ENCODE data around the gene RAP1A. TPM values are rescaled to one million over a fixed set of nuclear protein-coding genes. Genes with fewer than 3 reads are reported as not detected.

RAP1A gene
- total and polyA plus RNA-seq, 12 donors = 64.2 to 120 (median 99.7) TPM

DNA sequence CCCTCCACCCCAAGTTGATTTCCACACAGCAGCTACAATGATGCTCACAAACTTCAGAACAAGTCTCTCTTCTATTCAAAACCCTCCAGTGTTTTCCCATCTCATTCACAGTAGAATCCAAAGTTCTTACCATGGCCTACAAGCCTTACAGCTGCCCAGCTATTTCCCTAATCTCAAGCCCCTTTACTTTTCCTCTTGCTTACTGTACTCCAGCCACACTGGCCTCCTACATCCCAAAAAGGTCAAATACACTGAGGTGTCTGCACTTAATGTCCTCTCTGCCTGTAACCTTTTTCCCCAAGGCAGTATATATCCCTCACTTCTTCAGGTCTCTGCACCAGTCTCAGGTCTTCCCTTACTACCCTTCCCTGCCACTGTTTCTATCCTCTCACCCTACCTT is 2.6 kb downstream of the RAP1A start:
- Histone ChIP-seq H3K4me1 (peaks cover 5 to 79% (median 73%) of the 10 kb centered on the region in 9 donors), H3K27me3 (no peaks in the 10 kb centered on the region), H3K27ac (peak overlapping the region in 5 of 10 donors; percentile 19 to 100 (median 98)), H3K9me3 (no peaks in the 10 kb centered on the region), H3K4me3 (peak overlapping the region in 1 of 10 donors; percentile 3), H3K36me3 (no peaks in the 10 kb centered on the region)
- intact Hi-C loops (cut with DNase I) = loop anchor here in 3 of 10 donors (5.0 to 10.0 kb wide), 2 partner anchors 40 to 107 kb away; no protein-coding TSS in a partner anchor
- DNase-seq = no peak
- ATAC-seq = no peak
- TF ChIP-seq, protein P1, sequence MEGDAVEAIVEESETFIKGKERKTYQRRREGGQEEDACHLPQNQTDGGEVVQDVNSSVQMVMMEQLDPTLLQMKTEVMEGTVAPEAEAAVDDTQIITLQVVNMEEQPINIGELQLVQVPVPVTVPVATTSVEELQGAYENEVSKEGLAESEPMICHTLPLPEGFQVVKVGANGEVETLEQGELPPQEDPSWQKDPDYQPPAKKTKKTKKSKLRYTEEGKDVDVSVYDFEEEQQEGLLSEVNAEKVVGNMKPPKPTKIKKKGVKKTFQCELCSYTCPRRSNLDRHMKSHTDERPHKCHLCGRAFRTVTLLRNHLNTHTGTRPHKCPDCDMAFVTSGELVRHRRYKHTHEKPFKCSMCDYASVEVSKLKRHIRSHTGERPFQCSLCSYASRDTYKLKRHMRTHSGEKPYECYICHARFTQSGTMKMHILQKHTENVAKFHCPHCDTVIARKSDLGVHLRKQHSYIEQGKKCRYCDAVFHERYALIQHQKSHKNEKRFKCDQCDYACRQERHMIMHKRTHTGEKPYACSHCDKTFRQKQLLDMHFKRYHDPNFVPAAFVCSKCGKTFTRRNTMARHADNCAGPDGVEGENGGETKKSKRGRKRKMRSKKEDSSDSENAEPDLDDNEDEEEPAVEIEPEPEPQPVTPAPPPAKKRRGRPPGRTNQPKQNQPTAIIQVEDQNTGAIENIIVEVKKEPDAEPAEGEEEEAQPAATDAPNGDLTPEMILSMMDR (IDR thresholded peaks at IDR 0.05) = no peak

DNA sequence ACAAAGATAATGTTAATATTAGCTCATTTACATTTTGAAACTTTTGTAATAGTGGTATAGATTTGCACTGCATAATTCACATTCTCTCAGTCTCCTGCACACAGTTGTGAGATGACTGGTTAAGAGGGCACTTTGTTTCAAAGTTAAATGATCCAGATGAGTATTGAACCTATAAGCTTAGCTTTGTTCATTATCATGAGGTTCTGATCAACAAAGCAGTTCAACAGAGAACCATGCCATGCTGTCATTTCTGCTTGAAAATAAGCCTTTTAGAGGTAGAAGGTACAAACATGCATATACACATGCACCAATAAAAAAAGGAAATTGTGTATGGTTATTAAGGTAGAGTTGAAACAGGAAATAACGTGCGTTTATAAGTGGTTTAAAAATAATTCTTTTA is 4.8 kb downstream of the RAP1A start:
- ATAC-seq (no peak), DNase-seq (no peak)
- TF ChIP-seq, protein P1 (IDR thresholded peaks at IDR 0.05) = no peak
- Histone ChIP-seq H3K4me3 (no peak overlapping the region), H3K4me1 (peaks cover 5 to 90% (median 87%) of the 10 kb centered on the region in 9 donors), H3K9me3 (no peaks in the 10 kb centered on the region), H3K36me3 (no peaks in the 10 kb centered on the region), H3K27me3 (no peaks in the 10 kb centered on the region), H3K27ac (peak overlapping the region in 2 of 10 donors; percentile 7 to 57)
- WGBS, 2 donors = 57 to 60% methylated on average over 2 of the region's 2 CpGs
- intact Hi-C loops (cut with DNase I) = loop anchor here in 3 of 10 donors (5.0 to 10.0 kb wide), 2 partner anchors 38 to 110 kb away; no protein-coding TSS in a partner anchor

DNA sequence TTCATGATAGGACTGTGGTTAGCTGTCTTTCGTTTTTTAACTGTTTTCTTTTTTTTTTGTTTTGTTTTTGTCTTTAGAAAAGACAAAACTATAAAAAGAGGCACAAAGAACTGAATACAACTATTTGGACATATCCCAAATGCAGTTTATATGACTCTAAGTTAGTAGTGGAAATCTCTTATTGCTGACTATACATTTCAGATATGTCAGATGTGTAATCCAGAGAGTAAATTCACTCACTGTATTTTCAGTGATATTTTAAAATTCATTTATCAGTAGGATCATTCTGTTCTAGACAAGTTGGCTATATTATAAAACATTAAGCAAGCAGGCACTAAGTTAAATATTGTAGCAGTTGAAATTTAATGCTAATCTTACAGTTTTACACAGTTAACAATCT is 5.7 kb downstream of the RAP1A start:
- TF ChIP-seq, protein P1 (IDR thresholded peaks at IDR 0.05) = no peak
- Histone ChIP-seq H3K27me3 (no peaks in the 10 kb centered on the region), H3K4me1 (peaks cover 5 to 99% (median 94%) of the 10 kb centered on the region in 9 donors), H3K9me3 (no peaks in the 10 kb centered on the region), H3K36me3 (no peaks in the 10 kb centered on the region), H3K4me3 (no peak overlapping the region), H3K27ac (peak overlapping the region in 1 of 10 donors; percentile 5)
- no peak for ATAC-seq
- intact Hi-C loops (cut with DNase I) = loop anchor here in 3 of 10 donors (5.0 to 10.0 kb wide), 2 partner anchors 33 to 110 kb away; no protein-coding TSS in a partner anchor
- DNase-seq = no peak
- WGBS, 2 donors = 40 to 58% methylated on average over 1 of the region's 1 CpG

DNA sequence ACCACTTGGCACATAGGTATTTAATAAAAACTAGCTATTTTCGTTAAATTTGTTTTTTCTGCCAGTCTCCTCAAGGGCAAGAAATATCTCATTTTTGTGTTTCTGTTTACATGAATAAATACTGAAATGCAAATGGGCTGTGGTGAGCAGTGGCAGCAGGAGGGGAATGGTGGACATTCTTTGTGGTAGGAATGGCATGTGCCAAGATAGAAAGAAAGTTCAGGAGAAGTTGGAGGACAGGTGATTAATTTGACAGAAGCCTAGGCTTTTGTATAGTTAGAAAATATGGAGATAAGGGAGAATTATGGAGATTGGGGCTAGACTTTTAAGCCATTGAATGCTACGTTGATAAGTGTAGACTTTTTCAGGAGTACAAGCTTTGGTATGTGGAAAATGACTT is 8.6 kb downstream of the RAP1A start:
- Histone ChIP-seq H3K9me3 (no peaks in the 10 kb centered on the region), H3K36me3 (no peaks in the 10 kb centered on the region), H3K4me3 (no peak overlapping the region), H3K4me1 (peaks cover 0 to 99% (median 81%) of the 10 kb centered on the region in 9 donors), H3K27ac (peak overlapping the region in 1 of 10 donors; percentile 2), H3K27me3 (no peaks in the 10 kb centered on the region)
- TF ChIP-seq, protein P1 (IDR thresholded peaks at IDR 0.05) = no peak
- 45 to 47% methylated on average over 2 of the region's 2 CpGs for WGBS, 2 donors
- ATAC-seq = no peak
- intact Hi-C loops (cut with DNase I) = loop anchor here in 3 of 10 donors (5.0 to 10.0 kb wide), 2 partner anchors 36 to 113 kb away; no protein-coding TSS in a partner anchor
- no peak for DNase-seq
